Keratinocyte (primary cell): ENCODE results near the gene EPHB4. TPM values are rescaled to one million over a fixed set of nuclear protein-coding genes. Genes with fewer than 3 reads are reported as not detected.

Experiments used
- DNase-seq: peaks from one replicate; pipeline ENCODE4 v3.0.0-alpha.2; 2011; ENCODE audit warnings: low read depth, missing footprints, low spot score
- FAIRE-seq: peaks from 2 replicates; lab custom pipeline; 2011; peaks lifted over from hg19 to GRCh38; lab: Jason Lieb, UNC
- H2AFZ ChIP-seq: 2 replicates; pipeline ENCODE4 v1.6.0; 2012; ENCODE audit warnings: low read length, control low read depth, inconsistent platforms; ENCODE audit not compliant: control insufficient read depth
- H3K27ac ChIP-seq: 2 replicates; pipeline ENCODE4 v1.5.1; 2011; ENCODE audit warnings: low read length; ENCODE audit not compliant: control insufficient read depth, insufficient read depth
- H3K27me3 ChIP-seq: 3 replicates; pipeline ENCODE4 v1.6.0; 2011; ENCODE audit warnings: low read length; ENCODE audit not compliant: control insufficient read depth, insufficient read depth; ENCODE audit errors: extremely low read depth
- H3K36me3 ChIP-seq, 2 experiments: 2 replicates in 1 of 2; 3 replicates in 1 of 2; pipeline ENCODE4 v1.5.1; 2011; ENCODE audit warnings: low read length in 2 of 2, mild to moderate bottlenecking in 1 of 2; ENCODE audit not compliant: control insufficient read depth in 2 of 2, insufficient read depth in 2 of 2; ENCODE audit errors: extremely low read depth in 1 of 2
- H3K4me1 ChIP-seq: 3 replicates; pipeline ENCODE4 v1.5.1; 2011; ENCODE audit warnings: low read length; ENCODE audit not compliant: control insufficient read depth, insufficient read depth; ENCODE audit errors: extremely low read depth
- H3K4me2 ChIP-seq: 3 replicates; pipeline ENCODE4 v1.6.0; 2011; ENCODE audit warnings: low read depth, low read length; ENCODE audit not compliant: control insufficient read depth, insufficient read depth; ENCODE audit errors: extremely low read depth
- H3K4me3 ChIP-seq, 3 experiments: fragments of 200-600 bp in 1 of 3; sonication (generic) in 1 of 3; 2 replicates in 2 of 3; 3 replicates in 1 of 3; pipeline ENCODE4 v1.5.1; 2011 to 2016; ENCODE audit warnings: low read length in 3 of 3, mild to moderate bottlenecking in 3 of 3, control low read depth in 2 of 3, inconsistent platforms in 1 of 3, low read depth in 1 of 3, mixed read lengths in 1 of 3, mixed run types in 1 of 3, moderate library complexity in 1 of 3; ENCODE audit not compliant: control insufficient read depth in 2 of 3, insufficient read depth in 2 of 3; ENCODE audit errors: extremely low read depth in 1 of 3
- H3K79me2 ChIP-seq: 2 replicates; pipeline ENCODE4 v1.6.0; 2012; ENCODE audit warnings: low read length; ENCODE audit not compliant: control insufficient read depth, insufficient read depth
- H3K9ac ChIP-seq: 3 replicates; pipeline ENCODE4 v1.6.0; 2011; ENCODE audit warnings: low read length; ENCODE audit not compliant: control insufficient read depth, insufficient read depth; ENCODE audit errors: extremely low read depth
- H3K9me1 ChIP-seq: 3 replicates; pipeline ENCODE4 v1.6.0; 2011; ENCODE audit warnings: low read length; ENCODE audit not compliant: control insufficient read depth, insufficient read depth; ENCODE audit errors: extremely low read depth
- H3K9me3 ChIP-seq: 2 replicates; pipeline ENCODE4 v1.5.1; 2012; ENCODE audit warnings: low read depth, low read length; ENCODE audit not compliant: control insufficient read depth
- H4K20me1 ChIP-seq: 3 replicates; pipeline ENCODE4 v1.6.0; 2011; ENCODE audit warnings: low read length; ENCODE audit not compliant: control insufficient read depth, insufficient read depth; ENCODE audit errors: extremely low read depth
- EZH2 ChIP-seq: IDR thresholded peaks from one replicate; pipeline ENCODE4 v1.6.1; 2012; ENCODE audit warnings: inconsistent platforms, mild to moderate bottlenecking, low read length, moderate library complexity
- dilution Hi-C: fragments of 300-500 bp; cut with MboI; formaldehyde crosslinking; loops from one replicate; pipeline ENCODE4 v1.7.0; 2020; ENCODE audit warnings: low sequenced_read_pairs; ENCODE audit not compliant: extremely low pct_ligation_motif_present
- polyA minus RNA-seq, 3 experiments: library from RNA; depleted of rRNA, polyadenylated mRNA; stranded (reverse); fragments of >200 nt; gene quantifications; 1 replicate in 1 of 3; 2 replicates in 1 of 3; 3 replicates in 1 of 3; pipeline ENCODE4 v1.2.3, GENCODE V29; 2011
- polyA plus RNA-seq, 5 experiments: library from polyadenylated mRNA; depleted of rRNA in 3 of 5; stranded (reverse) in 3 of 5; stranded (forward) in 1 of 5; unstranded in 1 of 5; fragments of >200 nt; gene quantifications; 1 replicate in 1 of 5; 2 replicates in 3 of 5; 3 replicates in 1 of 5; pipeline versions ENCODE4 v1.2.1 to v1.2.3, GENCODE V29; 2011 to 2012; ENCODE audit warnings: missing spikeins in 2 of 5, low read depth in 1 of 5, low replicate concordance in 1 of 5
- TF ChIP-seq, protein P1 (sequence below), 3 experiments: IDR thresholded peaks in 1 of 3; conservative IDR thresholded peaks in 1 of 3; optimal IDR thresholded peaks in 1 of 3; 2 replicates in 2 of 3; 3 replicates in 1 of 3; pipeline versions ENCODE3 to v1.5.1; 2011; ENCODE audit warnings: low read length in 3 of 3, mild to moderate bottlenecking in 3 of 3, moderate library complexity in 2 of 3, control low read depth in 1 of 3, inconsistent platforms in 1 of 3; ENCODE audit not compliant: insufficient read depth in 2 of 3; ENCODE audit errors: extremely low read depth in 1 of 3

Gene EPHB4
- polyA plus RNA-seq (61.4 to 74.5 TPM (median 71.4 TPM) in 3 replicates), polyA minus RNA-seq (120 to 261 TPM (median 124 TPM) in 3 replicates)
- polyA plus RNA-seq (2011; ENCODE audit: low read depth) = 39.6 TPM
- polyA plus RNA-seq (2011; cell fraction: cytosol; rRNA removed) = 40.3 and 71.9 TPM in 2 replicates
- 136 and 142 TPM in 2 replicates for polyA plus RNA-seq (2011; cell fraction: nucleus; rRNA removed)
- polyA plus RNA-seq (2012; ENCODE audit: low replicate concordance) = 60.3 and 68.0 TPM in 2 replicates
- polyA minus RNA-seq (2011; cell fraction: cytosol; rRNA and poly(A)+ RNA removed) = 138 TPM
- polyA minus RNA-seq (2011; cell fraction: nucleus; rRNA and poly(A)+ RNA removed) = 96.2 and 105 TPM in 2 replicates

DNA sequence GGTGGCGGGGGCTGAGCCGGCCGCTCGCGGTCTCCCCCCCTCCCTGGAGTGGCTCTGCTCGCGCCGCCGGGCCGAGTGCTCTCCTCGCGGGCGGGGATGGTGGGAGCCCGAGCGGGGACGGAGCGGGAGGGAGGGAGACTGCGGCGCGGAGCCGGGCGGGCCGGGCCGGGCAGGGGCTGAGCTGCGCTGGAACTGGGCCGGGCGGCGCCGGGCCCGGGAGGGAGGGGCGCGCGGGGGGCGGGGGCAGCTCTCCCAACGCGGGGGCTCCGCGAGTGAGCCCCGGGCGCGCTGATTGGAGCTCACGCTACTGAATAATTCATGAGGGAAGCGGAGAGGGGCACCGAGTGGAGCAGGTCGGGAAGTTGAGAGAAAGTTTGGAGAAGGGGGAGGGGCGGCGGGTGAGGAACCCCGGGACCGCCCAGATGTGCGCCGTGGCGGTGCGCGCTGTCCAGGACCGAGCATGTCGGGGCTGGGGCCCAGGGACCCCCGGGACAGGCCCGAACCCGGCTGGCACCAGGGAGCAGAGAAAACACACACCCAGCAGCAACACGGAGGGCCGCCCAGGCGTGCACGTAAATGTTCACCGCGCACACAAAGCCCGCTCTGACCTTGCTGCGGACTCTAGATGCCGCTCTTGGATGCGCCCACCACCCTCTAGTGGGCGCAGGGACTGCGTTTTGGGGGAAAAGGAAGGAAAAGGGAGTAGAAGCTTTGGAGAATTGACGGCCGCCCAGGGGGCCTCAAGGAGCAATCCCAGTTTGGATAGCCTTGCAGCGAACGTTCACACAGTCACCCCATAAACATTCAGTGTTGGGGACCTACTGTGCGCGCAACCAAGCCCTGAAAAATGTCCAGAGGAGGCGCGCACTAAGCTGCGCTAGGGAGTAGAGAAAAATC is at the start of gene EPHB4:
Gene EPHB4 (minus strand): TSS at position 194 of the 897 bp plus-strand sequence. CDS start 493 bp downstream, outside the sequence.
- no peak for FAIRE-seq
- H3K79me2 ChIP-seq = peaks cover 45% of the 10 kb centered on the region

GRCh38 chr7:100875356-100875751 is 48.0 kb upstream of the EPHB4 start:
- no peak for FAIRE-seq
- no peak for DNase-seq
- Histone ChIP-seq H2AFZ (peak overlapping the region; percentile 42), H3K4me3 (peak overlapping the region; percentile 95 to 99 (median 96)), H3K4me2 (peak overlapping the region; percentile 98), H4K20me1 (peaks cover 12% of the 10 kb centered on the region), H3K27ac (peak overlapping the region; percentile 78), H3K36me3 (peaks cover 29 to 49% of the 10 kb centered on the region in 2 experiments), H3K4me1 (peaks cover 29% of the 10 kb centered on the region), H3K27me3 (no peaks in the 10 kb centered on the region), H3K9ac (peak overlapping the region; percentile 93), H3K79me2 (peaks cover 86% of the 10 kb centered on the region), H3K9me3 (no peaks in the 10 kb centered on the region), H3K9me1 (no peaks in the 10 kb centered on the region)
- dilution Hi-C loops = no loop called here
- TF ChIP-seq EZH2 = no peak
- TF ChIP-seq, protein P1, sequence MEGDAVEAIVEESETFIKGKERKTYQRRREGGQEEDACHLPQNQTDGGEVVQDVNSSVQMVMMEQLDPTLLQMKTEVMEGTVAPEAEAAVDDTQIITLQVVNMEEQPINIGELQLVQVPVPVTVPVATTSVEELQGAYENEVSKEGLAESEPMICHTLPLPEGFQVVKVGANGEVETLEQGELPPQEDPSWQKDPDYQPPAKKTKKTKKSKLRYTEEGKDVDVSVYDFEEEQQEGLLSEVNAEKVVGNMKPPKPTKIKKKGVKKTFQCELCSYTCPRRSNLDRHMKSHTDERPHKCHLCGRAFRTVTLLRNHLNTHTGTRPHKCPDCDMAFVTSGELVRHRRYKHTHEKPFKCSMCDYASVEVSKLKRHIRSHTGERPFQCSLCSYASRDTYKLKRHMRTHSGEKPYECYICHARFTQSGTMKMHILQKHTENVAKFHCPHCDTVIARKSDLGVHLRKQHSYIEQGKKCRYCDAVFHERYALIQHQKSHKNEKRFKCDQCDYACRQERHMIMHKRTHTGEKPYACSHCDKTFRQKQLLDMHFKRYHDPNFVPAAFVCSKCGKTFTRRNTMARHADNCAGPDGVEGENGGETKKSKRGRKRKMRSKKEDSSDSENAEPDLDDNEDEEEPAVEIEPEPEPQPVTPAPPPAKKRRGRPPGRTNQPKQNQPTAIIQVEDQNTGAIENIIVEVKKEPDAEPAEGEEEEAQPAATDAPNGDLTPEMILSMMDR (optimal IDR thresholded peaks at IDR 0.05 in 1 of 3, IDR thresholded peaks at IDR 0.05 in 1 of 3, conservative IDR thresholded peaks at IDR 0.05 in 1 of 3; ENCODE audit: extremely low read depth in 1 of 3, insufficient read depth in 2 of 3, low read length in 3 of 3) = no peak

More for the DNA sequence above, at the start of gene EPHB4:
- peak within 1 kb of the TSS; percentile 74 for H3K9ac ChIP-seq
- no peaks in the 10 kb centered on the region for H3K9me1 ChIP-seq
- DNase-seq = no peak
- dilution Hi-C loops = no loop called here
- peaks cover 7 to 18% of the 10 kb centered on the region in 2 experiments for H3K36me3 ChIP-seq
- H4K20me1 ChIP-seq = peaks cover 4% of the 10 kb centered on the region
- H3K4me3 ChIP-seq = peak within 1 kb of the TSS; percentile 72 to 97 (median 83)
- H3K4me2 ChIP-seq = peak within 1 kb of the TSS; percentile 99
- H3K9me3 ChIP-seq = no peaks in the 10 kb centered on the region
- peak within 1 kb of the TSS; percentile 79 for H2AFZ ChIP-seq
- TF ChIP-seq, protein P1 (optimal IDR thresholded peaks at IDR 0.05 in 1 of 3, IDR thresholded peaks at IDR 0.05 in 1 of 3, conservative IDR thresholded peaks at IDR 0.05 in 1 of 3; ENCODE audit: extremely low read depth in 1 of 3, insufficient read depth in 2 of 3, low read length in 3 of 3) = peak in 2 of 3 experiments; percentile 15 to 48
- no peak for TF ChIP-seq EZH2
- H3K27ac ChIP-seq = peak within 1 kb of the TSS; percentile 59
- no peaks in the 10 kb centered on the region for H3K27me3 ChIP-seq
- peaks cover 6% of the 10 kb centered on the region for H3K4me1 ChIP-seq
